Renal cortical epithelial cell (primary cell): ENCODE results near the gene GRK5. TPM values are rescaled to one million over a fixed set of nuclear protein-coding genes. Genes with fewer than 3 reads are reported as not detected.
A peak's percentile ranks its signal among the peaks of the same experiment; 100 is the strongest.
"Not testable (repeated sequence)": the region's sequence is repeated elsewhere in the genome, so short reads cannot be mapped to it uniquely, and the experiment has no call there.

ENCODE experiments used
- DNase-seq: peaks from one replicate; pipeline ENCODE4 v3.0.0-alpha.2; 2011; ENCODE audit warnings: low read depth
- total RNA-seq: library from RNA; depleted of rRNA; stranded (reverse); fragments of >200 nt; gene quantifications from 2 replicates; pipeline ENCODE4 v1.2.3, GENCODE V29; 2014

GRK5 gene
- total RNA-seq, 1 donor from 2014 or later: 1.1 TPM

- DNase-seq: no peak
Measured at GRCh38 chr10:119250641-119251314, 43.4 kb downstream of the GRK5 start.

- DNase-seq: no peak
Measured at GRCh38 chr10:119251315-119251708, 43.9 kb downstream of the GRK5 start.

GRCh38 chr10:119252051-119252465, 44.7 kb downstream of the GRK5 start:
- DNase-seq: no peak

GRCh38 chr10:119252470-119253151, 45.2 kb downstream of the GRK5 start:
- no peak for DNase-seq

- peak; percentile 87 for DNase-seq
Measured at GRCh38 chr10:119253433-119254174, 46.2 kb downstream of the GRK5 start.

GRCh38 chr10:119254335-119254734, 47.0 kb downstream of the GRK5 start:
- no peak for DNase-seq

GRCh38 chr10:119256030-119256429, 48.7 kb downstream of the GRK5 start:
- no peak for DNase-seq

GRCh38 chr10:119256897-119257296, 49.5 kb downstream of the GRK5 start:
- no peak for DNase-seq

- no peak for DNase-seq
Measured at GRCh38 chr10:119257899-119258419, 50.6 kb downstream of the GRK5 start.

- no peak for DNase-seq
Measured at GRCh38 chr10:119259345-119259744, 52.0 kb downstream of the GRK5 start.

- DNase-seq: not testable (repeated sequence)
Measured at GRCh38 chr10:119261016-119261415, 53.6 kb downstream of the GRK5 start.

- no peak for DNase-seq
Measured at GRCh38 chr10:119263951-119264617, 56.7 kb downstream of the GRK5 start.

- DNase-seq: no peak
Measured at GRCh38 chr10:119265691-119266090, 58.3 kb downstream of the GRK5 start.

- no peak for DNase-seq
Measured at GRCh38 chr10:119267384-119267783, 60.0 kb downstream of the GRK5 start.

- DNase-seq: no peak
Measured at GRCh38 chr10:119268428-119268827, 61.1 kb downstream of the GRK5 start.

GRCh38 chr10:119268871-119269506, 61.6 kb downstream of the GRK5 start:
- no peak for DNase-seq

- DNase-seq: no peak
Measured at GRCh38 chr10:119269737-119270136, 62.4 kb downstream of the GRK5 start.

GRCh38 chr10:119270762-119271366, 63.5 kb downstream of the GRK5 start:
- DNase-seq: no peak

- not testable (repeated sequence) for DNase-seq
Measured at GRCh38 chr10:119272338-119272734, 65.0 kb downstream of the GRK5 start.

- no peak for DNase-seq
Measured at GRCh38 chr10:119272736-119273135, 65.4 kb downstream of the GRK5 start.

- DNase-seq: no peak
Measured at GRCh38 chr10:119273413-119273812, 66.0 kb downstream of the GRK5 start.
